Peyer's patch (tissue), 4 donors: ENCODE results near the gene NTN5.

ENCODE experiments used
- POLR2A ChIP-seq, 2 donors: fragments of 450-650 bp; IDR thresholded peaks; one replicate each; pipeline ENCODE4 v1.5.1; 2017; ENCODE audit warnings: antibody characterized with exemption in 2 of 2, mild to moderate bottlenecking in 2 of 2, moderate library complexity in 2 of 2
- TF ChIP-seq, protein P1 (sequence below), 6 experiments: fragments of 450-650 bp in 4 of 6; fragments of 200-600 bp in 2 of 6; sonication (generic) in 1 of 6; IDR thresholded peaks; one replicate each; pipeline ENCODE4 v1.5.1; 2017 to 2019; ENCODE audit warnings: antibody characterized with exemption in 6 of 6, mild to moderate bottlenecking in 3 of 6, moderate library complexity in 1 of 6

DNA sequence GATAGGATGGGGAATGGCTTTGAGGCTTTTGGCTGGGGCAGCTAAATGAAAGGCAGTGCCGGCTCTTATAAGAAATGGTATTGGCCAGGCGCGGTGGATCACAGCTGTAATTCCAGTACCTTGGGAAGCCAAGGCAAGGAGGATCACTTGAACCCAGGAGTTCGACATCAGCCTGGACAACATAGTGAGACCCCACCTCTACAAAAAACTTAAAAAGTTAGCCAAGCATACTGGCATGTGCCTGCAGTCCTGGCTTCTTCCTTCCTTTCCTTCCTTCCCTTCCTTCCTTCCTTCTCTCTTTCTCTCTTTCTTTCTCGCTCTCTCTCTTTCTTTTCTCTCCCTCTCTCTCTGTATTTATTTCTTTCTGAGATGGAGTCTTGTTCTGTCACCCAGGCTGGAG is 30.0 kb downstream of the NTN5 start:
- TF ChIP-seq, protein P1, sequence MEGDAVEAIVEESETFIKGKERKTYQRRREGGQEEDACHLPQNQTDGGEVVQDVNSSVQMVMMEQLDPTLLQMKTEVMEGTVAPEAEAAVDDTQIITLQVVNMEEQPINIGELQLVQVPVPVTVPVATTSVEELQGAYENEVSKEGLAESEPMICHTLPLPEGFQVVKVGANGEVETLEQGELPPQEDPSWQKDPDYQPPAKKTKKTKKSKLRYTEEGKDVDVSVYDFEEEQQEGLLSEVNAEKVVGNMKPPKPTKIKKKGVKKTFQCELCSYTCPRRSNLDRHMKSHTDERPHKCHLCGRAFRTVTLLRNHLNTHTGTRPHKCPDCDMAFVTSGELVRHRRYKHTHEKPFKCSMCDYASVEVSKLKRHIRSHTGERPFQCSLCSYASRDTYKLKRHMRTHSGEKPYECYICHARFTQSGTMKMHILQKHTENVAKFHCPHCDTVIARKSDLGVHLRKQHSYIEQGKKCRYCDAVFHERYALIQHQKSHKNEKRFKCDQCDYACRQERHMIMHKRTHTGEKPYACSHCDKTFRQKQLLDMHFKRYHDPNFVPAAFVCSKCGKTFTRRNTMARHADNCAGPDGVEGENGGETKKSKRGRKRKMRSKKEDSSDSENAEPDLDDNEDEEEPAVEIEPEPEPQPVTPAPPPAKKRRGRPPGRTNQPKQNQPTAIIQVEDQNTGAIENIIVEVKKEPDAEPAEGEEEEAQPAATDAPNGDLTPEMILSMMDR (IDR thresholded peaks at IDR 0.05) = no peak
- TF ChIP-seq POLR2A (IDR thresholded peaks at IDR 0.05) = no peak
